ENCODE measurements around the gene VPREB1.

DNA sequence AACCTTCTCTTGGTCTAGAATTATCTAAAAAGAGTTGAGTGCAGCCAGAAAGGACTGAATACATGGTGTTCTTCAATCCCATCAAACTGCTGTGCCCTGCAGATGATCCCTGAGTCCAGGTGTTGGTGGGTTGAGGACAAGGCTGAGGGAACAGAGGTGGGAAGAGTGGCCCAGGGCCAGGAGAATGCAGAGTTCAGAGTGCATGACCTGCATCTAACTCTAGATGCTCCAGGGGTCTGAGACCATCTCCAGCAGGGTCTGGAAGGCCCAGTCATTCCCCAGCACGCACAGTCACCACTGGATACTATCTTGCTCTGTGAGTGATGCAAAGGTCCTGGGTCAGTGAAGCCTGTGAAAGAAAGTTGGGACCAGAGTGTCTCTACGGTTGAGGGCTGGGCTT lies 2.1 kb upstream of the VPREB1 start:
- TF ChIP-seq, protein P1, sequence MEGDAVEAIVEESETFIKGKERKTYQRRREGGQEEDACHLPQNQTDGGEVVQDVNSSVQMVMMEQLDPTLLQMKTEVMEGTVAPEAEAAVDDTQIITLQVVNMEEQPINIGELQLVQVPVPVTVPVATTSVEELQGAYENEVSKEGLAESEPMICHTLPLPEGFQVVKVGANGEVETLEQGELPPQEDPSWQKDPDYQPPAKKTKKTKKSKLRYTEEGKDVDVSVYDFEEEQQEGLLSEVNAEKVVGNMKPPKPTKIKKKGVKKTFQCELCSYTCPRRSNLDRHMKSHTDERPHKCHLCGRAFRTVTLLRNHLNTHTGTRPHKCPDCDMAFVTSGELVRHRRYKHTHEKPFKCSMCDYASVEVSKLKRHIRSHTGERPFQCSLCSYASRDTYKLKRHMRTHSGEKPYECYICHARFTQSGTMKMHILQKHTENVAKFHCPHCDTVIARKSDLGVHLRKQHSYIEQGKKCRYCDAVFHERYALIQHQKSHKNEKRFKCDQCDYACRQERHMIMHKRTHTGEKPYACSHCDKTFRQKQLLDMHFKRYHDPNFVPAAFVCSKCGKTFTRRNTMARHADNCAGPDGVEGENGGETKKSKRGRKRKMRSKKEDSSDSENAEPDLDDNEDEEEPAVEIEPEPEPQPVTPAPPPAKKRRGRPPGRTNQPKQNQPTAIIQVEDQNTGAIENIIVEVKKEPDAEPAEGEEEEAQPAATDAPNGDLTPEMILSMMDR (IDR thresholded peaks at IDR 0.05; ENCODE audit: low read depth, low read length): no peak
- TF ChIP-seq, protein P2, sequence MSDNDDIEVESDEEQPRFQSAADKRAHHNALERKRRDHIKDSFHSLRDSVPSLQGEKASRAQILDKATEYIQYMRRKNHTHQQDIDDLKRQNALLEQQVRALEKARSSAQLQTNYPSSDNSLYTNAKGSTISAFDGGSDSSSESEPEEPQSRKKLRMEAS (IDR thresholded peaks at IDR 0.05; ENCODE audit: low read depth, low read length): no peak

All from NB4 (cell line).